ENCODE measurements around the gene GPSM1.

The GPSM1 gene

GRCh38 chr9:136361754-136362449 lies 34.6 kb downstream of the GPSM1 start:
- H3K27ac ChIP-seq: no peak overlapping the region
- TF ChIP-seq ZFX (IDR thresholded peaks at IDR 0.05; ENCODE audit: borderline replicate concordance) (no peak), CTCF (IDR thresholded peaks at IDR 0.05) (no peak)

- H3K27ac ChIP-seq: peak overlapping the region; percentile 94; the same call in 1 of the 2 replicates
- TF ChIP-seq ZFX (IDR thresholded peaks at IDR 0.05; ENCODE audit: borderline replicate concordance): no peak
- no peak for TF ChIP-seq CTCF (IDR thresholded peaks at IDR 0.05)
Measured at GRCh38 chr9:136362450-136362784, 35.1 kb downstream of the GPSM1 start.

- TF ChIP-seq ZFX (IDR thresholded peaks at IDR 0.05; ENCODE audit: borderline replicate concordance) (no peak), CTCF (IDR thresholded peaks at IDR 0.05) (peak; percentile 99)
- H3K27ac ChIP-seq: peak within 1 kb of the TSS; percentile 94
Measured at GRCh38 chr9:136363106-136363948, 36.0 kb downstream of the GPSM1 start, which contains the start of gene DNLZ. Gene DNLZ, minus strand, starts transcription at chr9:136363744. Its CDS starts 30 bp downstream, at chr9:136363714.

- peak overlapping the region; percentile 94 for H3K27ac ChIP-seq
- TF ChIP-seq CTCF (IDR thresholded peaks at IDR 0.05) (peak; percentile 69), ZFX (IDR thresholded peaks at IDR 0.05; ENCODE audit: borderline replicate concordance) (no peak)
Measured at GRCh38 chr9:136363949-136364748, 36.8 kb downstream of the GPSM1 start.

DNA sequence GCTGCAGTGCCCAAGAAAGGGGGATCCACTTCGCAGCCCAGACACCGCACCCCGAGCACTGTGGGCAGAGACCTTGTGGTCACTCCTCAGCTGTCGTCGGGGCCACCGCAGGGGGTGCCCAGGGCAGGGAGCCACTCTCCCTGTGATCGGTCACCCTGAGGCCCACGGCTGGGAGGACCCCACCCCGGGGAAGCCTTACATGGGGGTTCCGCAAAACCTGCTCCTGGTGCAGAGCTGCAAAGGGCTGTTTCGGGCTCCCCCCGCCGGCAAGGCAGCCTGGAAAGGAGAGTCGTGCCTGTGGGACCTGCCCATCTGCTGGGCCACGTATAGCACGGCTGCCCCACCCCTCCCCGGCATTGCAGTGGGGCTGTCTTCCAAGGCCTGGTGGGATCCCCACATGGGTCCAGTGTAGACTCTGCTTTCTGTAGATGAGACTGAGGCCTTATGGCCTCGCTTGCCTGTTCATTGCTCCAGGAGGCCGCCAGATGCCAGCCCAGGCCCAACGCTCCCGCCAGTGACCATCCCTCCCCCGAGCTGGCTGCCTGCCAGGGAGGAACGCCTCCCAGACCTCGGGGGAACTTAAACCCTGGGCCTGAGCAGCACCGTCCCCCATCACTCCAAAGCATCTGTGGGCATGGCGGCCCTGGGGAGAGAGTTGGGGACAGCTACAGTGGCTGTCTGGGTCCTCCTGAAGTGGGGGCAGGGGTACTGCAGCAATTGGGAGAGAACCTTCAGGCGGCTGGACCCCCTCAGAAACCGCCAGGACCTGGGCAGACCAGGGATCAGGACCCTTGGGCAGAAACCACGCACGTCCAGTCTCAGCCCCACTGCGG lies 37.8 kb downstream of the GPSM1 start:
- H3K27ac ChIP-seq: no peak overlapping the region

DNA sequence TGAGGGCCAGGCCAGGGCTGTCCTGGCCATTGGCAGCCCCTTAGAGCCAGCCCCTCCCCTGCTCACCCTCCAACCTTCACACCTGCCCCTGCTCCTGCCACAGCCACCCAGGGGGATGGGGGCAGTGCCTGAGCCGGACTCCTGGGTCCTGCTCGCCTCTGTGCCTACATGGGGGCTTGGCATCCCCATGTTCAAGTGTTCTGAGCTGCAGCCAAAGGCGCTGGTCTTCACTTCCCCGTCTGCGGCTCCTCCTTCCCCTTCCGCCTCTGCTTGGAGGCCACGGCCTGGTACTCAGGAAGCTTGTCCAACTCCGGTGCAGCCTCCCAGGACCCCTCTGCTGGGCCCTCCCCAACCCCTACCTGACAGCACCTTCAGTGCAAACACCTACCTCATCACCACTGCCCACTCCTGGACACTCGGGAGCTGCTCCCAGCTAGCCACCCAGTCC lies 38.5 kb downstream of the GPSM1 start:
- H3K27ac ChIP-seq: no peak overlapping the region
- TF ChIP-seq CTCF (IDR thresholded peaks at IDR 0.05): no peak

More for the DNA sequence above, 37.8 kb downstream of the GPSM1 start:
- no peak for TF ChIP-seq ZFX (IDR thresholded peaks at IDR 0.05; ENCODE audit: borderline replicate concordance)

GRCh38 chr9:136366826-136367225 lies 39.5 kb downstream of the GPSM1 start:
- TF ChIP-seq ZFX (IDR thresholded peaks at IDR 0.05; ENCODE audit: borderline replicate concordance) (no peak), CTCF (IDR thresholded peaks at IDR 0.05) (no peak)
- no peak overlapping the region for H3K27ac ChIP-seq

Data from 22Rv1 (cell line).